GM18868 (cell line): ENCODE data around the gene IRF2BP1.
A peak's percentile ranks its signal among the peaks of the same experiment; 100 is the strongest.

Source experiments
- ATAC-seq: cut with Tn5 transposase; IDR thresholded peaks from one replicate; pipeline ENCODE4 v1.9.1; 2021; ENCODE audit warnings: mild to moderate bottlenecking, moderate library complexity; ENCODE audit not compliant: unreplicated experiment

The IRF2BP1 gene

DNA sequence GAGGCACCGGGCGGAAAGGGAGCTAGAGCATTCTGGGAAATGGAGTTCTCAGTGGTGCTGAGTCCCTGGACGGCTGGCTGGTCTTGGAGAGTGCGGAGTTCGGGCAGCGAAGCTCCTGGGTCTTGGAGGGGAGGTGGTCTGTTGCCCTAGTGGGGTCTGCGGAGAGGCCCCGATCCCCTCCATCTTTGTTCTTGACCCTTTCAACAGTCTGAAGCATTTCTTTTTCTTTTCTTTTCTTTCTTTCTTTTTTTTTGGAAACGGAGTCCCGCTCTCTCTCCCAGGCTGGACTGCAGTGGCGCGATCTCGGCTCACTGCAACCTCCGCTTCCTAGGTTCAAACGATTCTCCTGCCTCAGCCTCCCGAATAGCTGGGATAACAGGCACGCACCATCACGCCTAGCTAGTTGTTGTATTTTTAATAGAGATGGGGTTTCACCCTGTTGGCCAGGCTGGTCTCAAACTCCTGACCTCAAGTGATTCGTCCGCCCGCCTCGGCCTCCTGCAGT lies 22.6 kb downstream of the IRF2BP1 start:
- ATAC-seq = no peak

DNA sequence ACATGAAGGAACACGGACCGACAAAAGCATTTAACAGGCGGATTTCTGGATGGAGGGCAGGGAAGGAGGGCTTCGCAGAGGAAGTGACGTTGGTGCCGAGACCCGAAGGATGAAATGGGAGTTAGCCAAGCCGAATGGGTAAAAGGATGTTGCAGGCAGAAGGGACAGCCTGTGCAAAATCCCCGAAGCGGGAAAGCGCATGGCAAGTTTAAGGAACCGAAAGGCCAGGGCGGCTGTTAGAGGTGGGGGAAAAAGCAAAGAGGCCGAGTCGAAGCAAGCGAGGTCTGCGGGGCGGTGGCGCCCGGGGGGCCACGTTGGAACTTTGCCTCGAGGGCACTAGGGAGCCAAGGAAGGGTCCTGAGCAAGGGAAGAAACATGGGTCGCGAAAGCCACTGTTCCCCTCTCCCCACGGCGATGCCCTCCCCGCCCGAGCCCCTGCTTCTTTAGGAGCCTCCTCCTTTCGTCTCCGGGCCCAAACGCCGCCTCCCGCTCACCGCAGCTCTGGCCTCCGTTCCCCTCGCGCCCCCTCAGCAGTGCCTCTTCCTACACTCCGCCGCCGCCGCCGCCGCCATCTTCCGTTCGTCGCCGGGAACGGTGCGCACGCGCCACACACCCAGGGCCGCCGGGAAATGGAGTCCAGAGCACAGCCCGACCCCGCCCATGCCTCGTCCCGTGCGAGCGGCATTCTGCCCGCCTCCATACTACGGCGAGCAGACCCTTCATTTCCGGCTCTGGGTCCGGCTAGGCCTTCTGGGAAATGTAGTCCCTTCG lies 23.2 kb downstream of the IRF2BP1 start, which contains the start of gene SYMPK:
Gene SYMPK, minus strand, starts transcription at position 584 of the 771 bp plus-strand sequence. CDS start 8,652 bp downstream, outside the sequence.
- peak; percentile 88 for ATAC-seq

DNA sequence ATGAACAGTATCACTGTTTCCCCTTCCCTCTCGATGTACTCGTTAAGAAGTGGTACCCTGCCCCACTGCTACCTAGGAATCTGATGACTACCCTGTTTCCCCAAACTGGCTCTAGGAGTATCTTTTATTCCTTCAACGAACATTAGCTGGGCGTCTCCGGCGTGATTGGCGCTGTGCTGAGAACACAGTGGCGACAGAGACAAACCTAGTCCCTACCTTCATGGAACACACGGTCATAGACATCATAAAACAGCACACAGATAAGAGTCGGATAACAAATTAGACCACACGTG lies 23.7 kb downstream of the IRF2BP1 start:
- ATAC-seq = no peak

DNA sequence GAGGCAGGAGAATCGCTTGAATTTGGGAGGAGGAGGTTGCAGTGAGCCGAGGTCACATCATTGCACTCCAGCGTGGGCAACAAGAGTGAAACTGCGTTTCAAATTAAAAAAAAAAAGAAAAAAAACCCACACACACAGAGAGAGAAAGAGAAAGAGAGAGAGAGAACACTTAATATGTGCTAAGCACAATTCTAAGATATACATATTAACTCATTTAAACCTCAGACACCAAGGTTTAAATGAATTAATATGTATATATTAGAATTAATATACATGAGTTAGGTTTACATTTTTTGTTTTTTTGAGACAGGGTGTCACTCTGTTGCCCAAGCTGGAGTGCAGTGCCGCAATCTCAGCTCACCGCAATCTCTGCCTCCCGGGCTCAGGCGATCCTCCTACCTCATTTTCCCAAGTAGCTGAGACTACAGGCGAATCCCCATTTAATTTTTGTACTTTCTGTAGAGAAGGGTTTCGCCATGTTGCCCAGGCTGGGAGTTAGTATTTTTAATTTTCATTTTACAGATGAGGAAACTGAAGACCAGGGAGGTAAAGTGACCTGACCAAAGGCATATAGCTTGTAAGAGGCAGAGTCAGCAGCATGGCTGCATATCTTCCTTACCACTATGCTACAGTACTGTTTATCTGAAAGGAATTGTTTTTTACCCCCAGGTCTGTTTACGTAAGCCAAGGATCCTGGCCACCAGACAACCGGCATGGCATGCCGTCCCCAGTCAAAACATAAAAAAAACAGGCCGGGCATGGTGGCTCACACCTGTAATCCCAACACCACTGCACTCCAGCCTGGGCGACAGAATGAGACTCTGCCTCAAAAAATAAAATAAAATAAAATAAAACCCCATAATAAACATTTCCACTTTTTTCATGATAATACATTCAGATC lies 25.3 kb downstream of the IRF2BP1 start:
- no peak for ATAC-seq

DNA sequence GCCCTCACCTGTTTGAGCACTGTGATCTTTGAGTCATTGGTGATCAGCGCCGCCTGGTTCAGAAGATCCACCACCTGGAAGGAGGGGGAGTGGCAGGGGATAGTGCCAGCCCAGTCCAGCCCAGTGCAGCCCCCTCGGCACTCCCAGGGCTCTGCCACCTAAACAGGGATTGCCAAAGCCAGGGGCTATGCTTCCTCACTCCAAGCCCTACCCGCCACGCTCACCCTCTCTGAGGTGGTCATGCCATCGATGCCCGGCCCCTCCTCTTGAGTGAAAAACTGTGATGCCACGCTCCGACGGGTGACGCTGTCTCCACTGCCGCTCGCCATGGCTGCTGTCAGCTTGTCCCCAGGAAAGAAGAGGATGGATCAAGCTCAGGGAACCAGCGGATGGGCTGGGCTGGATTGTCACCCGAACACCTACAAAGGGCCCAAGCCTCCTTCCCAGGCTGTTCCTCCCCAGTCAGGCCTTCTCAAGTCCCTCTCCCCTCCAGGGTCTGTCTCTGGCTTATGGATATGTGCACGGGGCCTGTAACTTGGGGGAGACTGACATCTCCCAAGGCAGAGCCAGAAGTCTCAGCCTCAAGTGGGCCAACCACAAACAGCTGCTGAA lies 31.7 kb downstream of the IRF2BP1 start:
- ATAC-seq = no peak

DNA sequence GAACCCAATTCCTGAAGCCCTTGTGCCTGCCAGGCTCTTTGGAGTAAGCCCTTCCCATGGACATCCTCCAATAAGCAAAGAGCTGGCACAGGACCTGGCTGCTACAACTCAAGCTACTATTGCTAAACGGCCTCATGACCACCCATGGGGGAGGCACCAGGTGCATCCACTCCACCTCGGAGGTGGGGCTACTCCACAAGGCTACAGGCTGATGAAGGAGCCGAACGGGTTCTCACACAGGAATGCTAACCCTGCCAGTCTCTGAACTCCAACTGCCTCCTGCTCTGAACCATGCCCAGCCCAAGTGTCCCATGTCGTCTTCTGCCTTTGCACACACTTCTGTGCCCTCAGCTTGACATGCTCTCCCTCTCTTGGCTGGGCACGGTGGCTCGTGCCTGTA lies 33.0 kb downstream of the IRF2BP1 start:
- no peak for ATAC-seq

DNA sequence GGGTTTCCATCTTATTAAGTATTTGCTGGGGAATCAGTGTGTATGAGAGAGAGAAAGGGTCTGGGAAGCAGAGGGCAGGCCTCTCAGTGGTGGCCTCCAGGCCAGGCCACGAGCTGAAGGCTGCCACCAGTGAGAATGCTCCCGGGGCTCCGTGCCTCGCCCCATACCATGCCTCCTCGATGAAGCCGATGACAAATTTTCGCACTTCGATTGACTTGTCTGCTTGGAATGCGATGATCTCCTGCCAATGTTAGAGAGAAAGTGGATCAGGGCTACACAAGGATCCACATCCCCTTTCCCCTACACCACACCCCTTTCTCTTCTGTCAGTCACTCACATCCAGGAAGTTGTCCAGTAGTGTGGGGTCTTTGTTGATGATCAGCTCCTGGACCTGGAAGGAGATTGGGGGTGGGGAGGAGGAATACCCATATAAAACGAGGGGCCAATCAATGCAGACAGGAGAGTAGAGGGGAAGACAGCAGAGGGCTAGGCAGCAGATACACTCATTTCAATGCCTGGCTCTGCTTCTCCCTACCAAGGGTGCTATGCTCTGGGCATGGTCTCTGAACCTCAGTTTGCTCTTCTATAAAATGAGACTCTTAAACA lies 33.7 kb downstream of the IRF2BP1 start:
- ATAC-seq = no peak

DNA sequence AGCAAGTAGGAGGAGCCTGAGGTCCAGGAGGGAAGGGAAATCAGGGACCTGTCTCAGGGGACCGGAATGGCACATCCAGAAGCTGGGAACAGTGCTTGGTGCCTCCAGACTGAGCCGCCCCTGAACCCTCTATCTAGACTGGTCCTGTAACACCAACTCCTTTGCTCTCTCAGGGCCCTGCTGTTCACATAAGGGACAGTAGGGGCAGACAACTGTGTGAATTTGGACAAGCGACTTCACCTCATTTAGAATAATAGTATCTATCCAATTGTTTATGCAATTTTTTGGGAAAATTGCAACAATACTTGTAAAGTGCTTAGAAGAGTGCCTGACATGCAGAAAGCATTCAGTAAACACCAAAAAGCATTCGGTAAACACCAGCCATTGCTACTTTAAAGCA lies 37.0 kb downstream of the IRF2BP1 start:
- no peak for ATAC-seq

DNA sequence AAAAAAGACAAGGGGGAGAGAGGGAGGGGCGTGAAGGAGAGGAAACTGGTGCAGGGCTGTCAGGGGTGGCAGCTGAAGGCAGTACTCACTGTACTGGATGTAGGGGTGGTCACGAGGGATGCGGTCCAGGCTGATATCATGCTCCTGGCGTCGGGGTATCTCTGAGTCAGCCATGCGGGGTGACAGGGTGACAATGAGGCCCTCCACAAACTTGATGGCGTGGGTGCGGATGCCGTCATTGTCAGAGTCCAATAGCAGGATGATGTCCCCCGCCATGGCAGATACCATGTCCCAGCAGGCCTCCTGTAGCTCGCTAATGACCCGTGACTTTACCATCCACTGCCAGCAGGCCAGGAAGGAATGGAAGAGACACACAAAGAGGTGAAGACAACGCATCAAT lies 38.3 kb downstream of the IRF2BP1 start:
- no peak for ATAC-seq

DNA sequence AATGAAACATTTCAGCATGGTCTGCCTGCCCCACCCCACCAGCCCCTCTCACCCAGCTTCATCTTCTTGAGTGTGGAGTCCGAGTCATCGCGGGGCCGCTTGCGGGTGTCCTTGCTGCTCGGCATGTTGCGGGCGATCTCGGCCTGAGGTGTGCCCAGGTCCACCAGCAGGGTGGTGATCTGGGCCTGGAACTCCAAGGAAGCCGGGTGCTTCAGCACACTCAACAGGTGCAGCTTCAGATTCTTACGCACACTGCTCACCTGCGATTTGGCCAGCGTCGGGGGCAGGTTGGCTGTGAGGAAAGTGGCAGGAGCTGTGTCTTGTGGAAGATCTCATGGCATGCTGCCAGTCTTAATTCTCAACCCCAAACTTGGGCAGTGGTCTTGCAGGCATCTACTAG lies 43.7 kb downstream of the IRF2BP1 start:
- ATAC-seq = no peak

DNA sequence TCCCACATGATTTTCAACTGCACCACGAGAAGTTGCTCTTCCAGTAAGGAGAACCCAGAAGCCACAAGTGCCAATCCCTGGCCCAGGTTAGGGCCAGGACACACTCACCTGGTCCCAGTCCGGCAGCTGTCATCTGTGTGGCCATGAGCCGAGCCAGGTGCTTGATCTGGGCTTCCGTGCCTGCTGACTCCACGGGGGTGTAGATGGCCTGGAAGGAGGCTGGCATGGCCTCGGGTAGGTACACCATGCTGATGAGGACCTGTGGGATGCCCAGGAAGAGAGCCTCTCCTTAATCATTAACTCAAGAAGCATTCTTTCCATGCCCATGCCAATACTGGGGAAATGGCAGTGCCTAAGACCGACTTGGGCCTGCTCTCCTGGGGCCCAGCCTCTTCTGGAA lies 51.0 kb downstream of the IRF2BP1 start:
- no peak for ATAC-seq
